HEK293 (cell line): ENCODE data around the gene ESR2.

Source experiments
- CTCF ChIA-PET: fragments of 350-600 bp; formaldehyde crosslinking; extraction: SDS; loops from one replicate; lab custom pipeline; 2021; ENCODE audit warnings: antibody characterized with exemption; lab: Yijun Ruan, JAX
- POLR2A ChIA-PET: fragments of 300-600 bp; formaldehyde crosslinking; extraction: SDS; loops from one replicate; lab custom pipeline; 2020; ENCODE audit warnings: antibody characterized with exemption, inconsistent platforms; lab: Yijun Ruan, JAX
- H3K27ac ChIP-seq: fragments of 200-500 bp; sonication (Bioruptor generic); 2 replicates; pipeline ENCODE4 v1.5.1; 2014; ENCODE audit warnings: low read depth, low read length, control low read depth, inconsistent platforms; ENCODE audit errors: extremely low read depth
- H3K36me3 ChIP-seq, 2 experiments: fragments of 200-500 bp in 1 of 2; sonication (Bioruptor generic) in 1 of 2; 1 replicate in 1 of 2; 2 replicates in 1 of 2; pipeline ENCODE4 v1.5.1; 2014 to 2017; ENCODE audit warnings: inconsistent platforms in 2 of 2, low read length in 2 of 2; ENCODE audit not compliant: control insufficient read depth in 2 of 2, insufficient read depth in 1 of 2
- H3K4me1 ChIP-seq: fragments of 200-500 bp; sonication (Bioruptor generic); 2 replicates; pipeline ENCODE4 v1.5.1; 2014; ENCODE audit warnings: mild to moderate bottlenecking, low read length, inconsistent platforms; ENCODE audit not compliant: control insufficient read depth, insufficient read depth
- H3K4me3 ChIP-seq: 2 replicates; pipeline ENCODE4 v1.5.1; 2011; ENCODE audit warnings: low read depth, mild to moderate bottlenecking, control low read depth, low read length, moderate library complexity
- H3K9me3 ChIP-seq: fragments of 200-500 bp; sonication (Bioruptor generic); 2 replicates; pipeline ENCODE4 v1.5.1; 2014; ENCODE audit warnings: low read depth, low read length, inconsistent platforms; ENCODE audit not compliant: control insufficient read depth, insufficient read depth
- GLI2 ChIP-seq: fragments of 450-650 bp; formaldehyde crosslinking; IDR thresholded peaks from 2 replicates; pipeline ENCODE4; 2017; ENCODE audit warnings: missing biosample characterization, missing genetic modification characterization, low read depth, borderline replicate concordance
- SP3 ChIP-seq: fragments of 450-650 bp; formaldehyde crosslinking; IDR thresholded peaks from 2 replicates; pipeline ENCODE4 v1.5.1; 2016; ENCODE audit warnings: missing biosample characterization, missing genetic modification characterization
- ZBTB17 ChIP-seq: fragments of 450-650 bp; formaldehyde crosslinking; IDR thresholded peaks from 2 replicates; pipeline ENCODE4 v1.5.1; 2016; ENCODE audit warnings: missing biosample characterization, missing genetic modification characterization
- ZFP69B ChIP-seq: fragments of 450-650 bp; formaldehyde crosslinking; IDR thresholded peaks from 2 replicates; pipeline ENCODE4 v1.5.1; 2016; ENCODE audit warnings: missing biosample characterization, missing genetic modification characterization
- ZNF202 ChIP-seq: fragments of 450-650 bp; formaldehyde crosslinking; IDR thresholded peaks from 2 replicates; pipeline ENCODE4 v1.5.1; 2016; ENCODE audit warnings: missing biosample characterization, missing genetic modification characterization, borderline replicate concordance
- ZNF214 ChIP-seq: fragments of 450-650 bp; formaldehyde crosslinking; IDR thresholded peaks from 2 replicates; pipeline ENCODE4 v1.5.1; 2017; ENCODE audit warnings: missing biosample characterization, mild to moderate bottlenecking, missing genetic modification characterization, borderline replicate concordance
- ZNF23 ChIP-seq: fragments of 450-650 bp; formaldehyde crosslinking; IDR thresholded peaks from 2 replicates; pipeline ENCODE4 v1.5.1; 2016; ENCODE audit warnings: missing biosample characterization, missing genetic modification characterization, borderline replicate concordance
- ZNF280D ChIP-seq: fragments of 450-650 bp; formaldehyde crosslinking; IDR thresholded peaks from 2 replicates; pipeline ENCODE4 v1.5.1; 2016; ENCODE audit warnings: missing biosample characterization, missing genetic modification characterization
- ZNF341 ChIP-seq: fragments of 450-650 bp; formaldehyde crosslinking; IDR thresholded peaks from 2 replicates; pipeline ENCODE4; 2016; ENCODE audit warnings: low read depth, missing biosample characterization, missing genetic modification characterization
- ZNF416 ChIP-seq: fragments of 450-650 bp; formaldehyde crosslinking; IDR thresholded peaks from 2 replicates; pipeline ENCODE4 v1.5.1; 2016; ENCODE audit warnings: missing biosample characterization, missing genetic modification characterization
- ZNF529 ChIP-seq: fragments of 450-650 bp; formaldehyde crosslinking; IDR thresholded peaks from 2 replicates; pipeline ENCODE4 v1.5.1; 2017; ENCODE audit warnings: missing genetic modification characterization, missing biosample characterization; ENCODE audit not compliant: insufficient replicate concordance
- ZNF561 ChIP-seq: fragments of 450-650 bp; IDR thresholded peaks from 2 replicates; pipeline ENCODE4 v1.5.1; 2018; ENCODE audit warnings: missing biosample characterization, missing genetic modification characterization, borderline replicate concordance
- ZNF670 ChIP-seq: fragments of 450-650 bp; formaldehyde crosslinking; IDR thresholded peaks from 2 replicates; pipeline ENCODE4 v1.5.1; 2016; ENCODE audit warnings: missing biosample characterization, missing genetic modification characterization, low read depth
- ZNF776 ChIP-seq: fragments of 450-650 bp; formaldehyde crosslinking; IDR thresholded peaks from 2 replicates; pipeline ENCODE4 v1.5.0; 2017; ENCODE audit warnings: missing biosample characterization, missing genetic modification characterization, borderline replicate concordance
- ZNF785 ChIP-seq: fragments of 450-650 bp; formaldehyde crosslinking; IDR thresholded peaks from 2 replicates; pipeline ENCODE4 v1.5.1; 2016; ENCODE audit warnings: missing biosample characterization, missing genetic modification characterization
- TF ChIP-seq, protein P1 (sequence below): fragments of 450-650 bp; IDR thresholded peaks from 2 replicates; pipeline ENCODE4 v1.5.1; 2018; ENCODE audit warnings: missing biosample characterization, missing genetic modification characterization
- TF ChIP-seq, protein P2 (sequence below): fragments of 450-650 bp; formaldehyde crosslinking; conservative IDR thresholded peaks from 2 replicates; pipeline ENCODE4 v1.5.1; 2016; ENCODE audit warnings: low read depth, missing biosample characterization, missing genetic modification characterization
- TF ChIP-seq, protein P3 (sequence below): fragments of 450-650 bp; formaldehyde crosslinking; IDR thresholded peaks from 2 replicates; pipeline ENCODE4 v1.5.1; 2016; ENCODE audit warnings: missing biosample characterization, missing genetic modification characterization

The ESR2 gene

GRCh38 chr14:64266239-64266638, 27.9 kb downstream of the ESR2 start:
- Histone ChIP-seq H3K9me3 (no peaks in the 10 kb centered on the region), H3K4me1 (no peaks in the 10 kb centered on the region), H3K36me3 (no peaks in the 10 kb centered on the region), H3K27ac (no peak overlapping the region), H3K4me3 (no peak overlapping the region)
- ChIA-PET POLR2A (no interaction called here), CTCF (interaction anchor here (0.6 to 1.6 kb wide), 3 partner anchors 29 to 392 kb away, joined by 3 to 4 read pairs (median 3); no protein-coding TSS in a partner anchor)
- TF ChIP-seq, protein P1, sequence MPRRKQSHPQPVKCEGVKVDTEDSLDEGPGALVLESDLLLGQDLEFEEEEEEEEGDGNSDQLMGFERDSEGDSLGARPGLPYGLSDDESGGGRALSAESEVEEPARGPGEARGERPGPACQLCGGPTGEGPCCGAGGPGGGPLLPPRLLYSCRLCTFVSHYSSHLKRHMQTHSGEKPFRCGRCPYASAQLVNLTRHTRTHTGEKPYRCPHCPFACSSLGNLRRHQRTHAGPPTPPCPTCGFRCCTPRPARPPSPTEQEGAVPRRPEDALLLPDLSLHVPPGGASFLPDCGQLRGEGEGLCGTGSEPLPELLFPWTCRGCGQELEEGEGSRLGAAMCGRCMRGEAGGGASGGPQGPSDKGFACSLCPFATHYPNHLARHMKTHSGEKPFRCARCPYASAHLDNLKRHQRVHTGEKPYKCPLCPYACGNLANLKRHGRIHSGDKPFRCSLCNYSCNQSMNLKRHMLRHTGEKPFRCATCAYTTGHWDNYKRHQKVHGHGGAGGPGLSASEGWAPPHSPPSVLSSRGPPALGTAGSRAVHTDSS (tag by site-specific recombination): no peak
- TF ChIP-seq ZNF670 (tag by site-specific recombination) (no peak), ZNF23 (tag by site-specific recombination) (no peak), ZNF202 (tag by site-specific recombination) (no peak), ZNF561 (tag by site-specific recombination) (no peak), ZNF341 (tag by site-specific recombination) (no peak), ZBTB17 (no peak), ZNF785 (no peak), ZFP69B (tag by site-specific recombination) (no peak), SP3 (tag by site-specific recombination) (no peak), ZNF416 (tag by site-specific recombination) (no peak), ZNF529 (tag by site-specific recombination) (no peak), ZNF776 (tag by site-specific recombination) (no peak), ZNF280D (tag by site-specific recombination) (no peak), ZNF214 (no peak), GLI2 (no peak)
- TF ChIP-seq, protein P2, sequence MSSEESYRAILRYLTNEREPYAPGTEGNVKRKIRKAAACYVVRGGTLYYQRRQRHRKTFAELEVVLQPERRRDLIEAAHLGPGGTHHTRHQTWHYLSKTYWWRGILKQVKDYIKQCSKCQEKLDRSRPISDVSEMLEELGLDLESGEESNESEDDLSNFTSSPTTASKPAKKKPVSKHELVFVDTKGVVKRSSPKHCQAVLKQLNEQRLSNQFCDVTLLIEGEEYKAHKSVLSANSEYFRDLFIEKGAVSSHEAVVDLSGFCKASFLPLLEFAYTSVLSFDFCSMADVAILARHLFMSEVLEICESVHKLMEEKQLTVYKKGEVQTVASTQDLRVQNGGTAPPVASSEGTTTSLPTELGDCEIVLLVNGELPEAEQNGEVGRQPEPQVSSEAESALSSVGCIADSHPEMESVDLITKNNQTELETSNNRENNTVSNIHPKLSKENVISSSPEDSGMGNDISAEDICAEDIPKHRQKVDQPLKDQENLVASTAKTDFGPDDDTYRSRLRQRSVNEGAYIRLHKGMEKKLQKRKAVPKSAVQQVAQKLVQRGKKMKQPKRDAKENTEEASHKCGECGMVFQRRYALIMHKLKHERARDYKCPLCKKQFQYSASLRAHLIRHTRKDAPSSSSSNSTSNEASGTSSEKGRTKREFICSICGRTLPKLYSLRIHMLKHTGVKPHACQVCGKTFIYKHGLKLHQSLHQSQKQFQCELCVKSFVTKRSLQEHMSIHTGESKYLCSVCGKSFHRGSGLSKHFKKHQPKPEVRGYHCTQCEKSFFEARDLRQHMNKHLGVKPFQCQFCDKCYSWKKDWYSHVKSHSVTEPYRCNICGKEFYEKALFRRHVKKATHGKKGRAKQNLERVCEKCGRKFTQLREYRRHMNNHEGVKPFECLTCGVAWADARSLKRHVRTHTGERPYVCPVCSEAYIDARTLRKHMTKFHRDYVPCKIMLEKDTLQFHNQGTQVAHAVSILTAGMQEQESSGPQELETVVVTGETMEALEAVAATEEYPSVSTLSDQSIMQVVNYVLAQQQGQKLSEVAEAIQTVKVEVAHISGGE (tag by site-specific recombination): no peak
- TF ChIP-seq, protein P3, sequence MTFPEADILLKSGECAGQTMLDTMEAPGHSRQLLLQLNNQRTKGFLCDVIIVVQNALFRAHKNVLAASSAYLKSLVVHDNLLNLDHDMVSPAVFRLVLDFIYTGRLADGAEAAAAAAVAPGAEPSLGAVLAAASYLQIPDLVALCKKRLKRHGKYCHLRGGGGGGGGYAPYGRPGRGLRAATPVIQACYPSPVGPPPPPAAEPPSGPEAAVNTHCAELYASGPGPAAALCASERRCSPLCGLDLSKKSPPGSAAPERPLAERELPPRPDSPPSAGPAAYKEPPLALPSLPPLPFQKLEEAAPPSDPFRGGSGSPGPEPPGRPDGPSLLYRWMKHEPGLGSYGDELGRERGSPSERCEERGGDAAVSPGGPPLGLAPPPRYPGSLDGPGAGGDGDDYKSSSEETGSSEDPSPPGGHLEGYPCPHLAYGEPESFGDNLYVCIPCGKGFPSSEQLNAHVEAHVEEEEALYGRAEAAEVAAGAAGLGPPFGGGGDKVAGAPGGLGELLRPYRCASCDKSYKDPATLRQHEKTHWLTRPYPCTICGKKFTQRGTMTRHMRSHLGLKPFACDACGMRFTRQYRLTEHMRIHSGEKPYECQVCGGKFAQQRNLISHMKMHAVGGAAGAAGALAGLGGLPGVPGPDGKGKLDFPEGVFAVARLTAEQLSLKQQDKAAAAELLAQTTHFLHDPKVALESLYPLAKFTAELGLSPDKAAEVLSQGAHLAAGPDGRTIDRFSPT (tag by site-specific recombination): no peak
